ENCODE results near the gene AOPEP.
A peak's percentile ranks its signal among the peaks of the same experiment; 100 is the strongest.

- TF ChIP-seq CTCF (IDR thresholded peaks at IDR 0.05; ENCODE audit: low read depth, low read length): peak; percentile 63
- no peak for TF ChIP-seq EZH2phosphoT487 (IDR thresholded peaks at IDR 0.05; ENCODE audit: low read depth)
Measured at GRCh38 chr9:95116002-95116807, 389.7 kb downstream of the AOPEP start.

All from OCI-LY3 (cell line).